CD14-positive monocyte (primary cell): ENCODE results near the gene XKR7. TPM values are rescaled to one million over a fixed set of nuclear protein-coding genes. Genes with fewer than 3 reads are reported as not detected.
A peak's percentile ranks its signal among the peaks of the same experiment; 100 is the strongest.

Source experiments
- DNase-seq, 3 donors: peaks; one replicate each; pipeline ENCODE4 v3.0.0-alpha.2; 2011 to 2022
- H2AFZ ChIP-seq: 2 replicates; pipeline ENCODE4 v1.6.0; 2012; ENCODE audit warnings: mild to moderate bottlenecking, low read depth, low read length, inconsistent platforms; ENCODE audit not compliant: insufficient read depth, poor library complexity, severe bottlenecking
- H3K27ac ChIP-seq, 2 donors: 1 replicate in 1 of 2; 2 replicates in 1 of 2; pipeline ENCODE4 v1.5.1; 2012 to 2013; ENCODE audit warnings: low read length in 2 of 2, control low read depth in 1 of 2, inconsistent platforms in 1 of 2, low read depth in 1 of 2, mild to moderate bottlenecking in 1 of 2
- H3K27me3 ChIP-seq, 2 donors: one replicate each; pipeline versions ENCODE4 v1.6.0 to v1.6.1; 2011 to 2013; ENCODE audit warnings: low read length in 2 of 2; ENCODE audit not compliant: control insufficient read depth in 2 of 2, insufficient read depth in 2 of 2
- H3K36me3 ChIP-seq, 2 donors: replicated peaks in 1 of 2; 1 replicate in 1 of 2; 2 replicates in 1 of 2; pipeline versions ENCODE4 v1.5.1 to v1.6.1; 2012 to 2013; ENCODE audit warnings: low read length in 2 of 2, control low read depth in 1 of 2, inconsistent platforms in 1 of 2, mild to moderate bottlenecking in 1 of 2; ENCODE audit not compliant: insufficient read depth in 2 of 2, control insufficient read depth in 1 of 2
- H3K4me1 ChIP-seq, 2 donors: 1 replicate in 1 of 2; 2 replicates in 1 of 2; pipeline versions ENCODE4 v1.5.1 to v1.6.1; 2012 to 2013; ENCODE audit warnings: low read length in 2 of 2, control low read depth in 1 of 2, inconsistent platforms in 1 of 2, mild to moderate bottlenecking in 1 of 2, moderate library complexity in 1 of 2; ENCODE audit not compliant: insufficient read depth in 2 of 2, control insufficient read depth in 1 of 2
- H3K4me2 ChIP-seq: replicated peaks from 2 replicates; pipeline ENCODE3; 2012; ENCODE audit warnings: low read length, moderate library complexity, mild to moderate bottlenecking; ENCODE audit not compliant: poor library complexity, severe bottlenecking; ENCODE audit errors: extremely low read depth
- H3K4me3 ChIP-seq, 3 experiments: fragments of 200-600 bp in 1 of 3; sonication (generic) in 1 of 3; replicated peaks in 1 of 3; 1 replicate in 2 of 3; 2 replicates in 1 of 3; pipeline ENCODE4 v1.5.1; 2011 to 2013; ENCODE audit warnings: low read length in 3 of 3, mild to moderate bottlenecking in 3 of 3, control low read depth in 2 of 3, low read depth in 2 of 3, inconsistent platforms in 1 of 3, moderate library complexity in 1 of 3
- H3K79me2 ChIP-seq: 2 replicates; pipeline ENCODE4 v1.6.0; 2012; ENCODE audit warnings: mild to moderate bottlenecking, control low read depth, inconsistent platforms, low read length, moderate library complexity; ENCODE audit not compliant: insufficient read depth
- H3K9ac ChIP-seq: 2 replicates; pipeline ENCODE4 v1.6.0; 2017; ENCODE audit warnings: low read length, mild to moderate bottlenecking; ENCODE audit not compliant: insufficient read depth, poor library complexity, severe bottlenecking
- H3K9me3 ChIP-seq, 2 donors: replicated peaks in 1 of 2; 1 replicate in 1 of 2; 2 replicates in 1 of 2; pipeline versions ENCODE4 v1.5.1 to v1.6.1; 2012 to 2013; ENCODE audit warnings: low read length in 2 of 2, control low read depth in 1 of 2; ENCODE audit not compliant: control insufficient read depth in 1 of 2, insufficient read depth in 1 of 2
- H4K20me1 ChIP-seq: 2 replicates; pipeline ENCODE4 v1.6.0; 2012; ENCODE audit warnings: mild to moderate bottlenecking, low read length, control low read depth, moderate library complexity; ENCODE audit not compliant: insufficient read depth
- H3K27ac Mint-ChIP-seq, 7 donors: one replicate each; pipeline ENCODE4 v1.8.0; 2020; ENCODE audit warnings: mild to moderate bottlenecking in 7 of 7, mixed read lengths in 7 of 7, moderate library complexity in 6 of 7, inconsistent platforms in 2 of 7
- H3K27me3 Mint-ChIP-seq, 3 donors: one replicate each; pipeline ENCODE4 v1.8.0; 2021 to 2022; ENCODE audit warnings: low read depth in 3 of 3, mild to moderate bottlenecking in 3 of 3, mixed read lengths in 3 of 3, moderate library complexity in 3 of 3, inconsistent platforms in 1 of 3
- H3K36me3 Mint-ChIP-seq, 2 donors: one replicate each; pipeline ENCODE4 v1.8.0; 2020; ENCODE audit warnings: mixed read lengths in 2 of 2, inconsistent platforms in 1 of 2, mild to moderate bottlenecking in 1 of 2
- H3K4me1 Mint-ChIP-seq: one replicate; pipeline ENCODE4 v1.8.0; 2020; ENCODE audit warnings: mild to moderate bottlenecking, mixed read lengths
- H3K4me3 Mint-ChIP-seq, 2 donors: one replicate each; pipeline ENCODE4 v1.8.0; 2020; ENCODE audit warnings: mild to moderate bottlenecking in 2 of 2, mixed read lengths in 2 of 2, moderate library complexity in 1 of 2
- H3K9me3 Mint-ChIP-seq, 7 donors: one replicate each; pipeline ENCODE4 v1.8.0; 2020 to 2022; ENCODE audit warnings: mixed read lengths in 7 of 7, mild to moderate bottlenecking in 6 of 7, moderate library complexity in 6 of 7, inconsistent platforms in 2 of 7
- WGBS: methylation state at CpG from one replicate; pipeline ENCODE4 v1.1.5; 2013; ENCODE audit warnings: missing lambda C conversion rate; ENCODE audit not compliant: insufficient coverage; 5-methylcytosine and 5-hydroxymethylcytosine counted together
- intact Hi-C, 2 donors: fragments of 100-400 bp; cut with micrococcal nuclease; formaldehyde crosslinking; loops; one replicate each; pipeline versions ENCODE4 v1.15.0 to v1.15.1; 2023
- polyA plus RNA-seq, 3 donors: library from polyadenylated mRNA; depleted of rRNA in 1 of 3; unstranded in 2 of 3; stranded (reverse) in 1 of 3; fragments of 300-500 nt in 2 of 3; fragments of >200 nt in 1 of 3; fragmentation: Illumina TruSeq in 2 of 3; gene quantifications; 1 replicate in 2 of 3; 2 replicates in 1 of 3; pipeline ENCODE4 v1.2.3, GENCODE V29; 2012 to 2021
- TF ChIP-seq, protein P1 (sequence below): fragments of 200-600 bp; IDR thresholded peaks from one replicate; pipeline ENCODE4 v1.8.0; 2022; ENCODE audit warnings: antibody characterized with exemption, mild to moderate bottlenecking

Gene XKR7
- polyA plus RNA-seq, 3 donors = 0.02 to 0.43 TPM; not detected in 1

GRCh38 chr20:31930779-31931178, 37.2 kb upstream of the XKR7 start:
- 100% methylated on average over 1 of the region's 5 CpGs for WGBS

DNA sequence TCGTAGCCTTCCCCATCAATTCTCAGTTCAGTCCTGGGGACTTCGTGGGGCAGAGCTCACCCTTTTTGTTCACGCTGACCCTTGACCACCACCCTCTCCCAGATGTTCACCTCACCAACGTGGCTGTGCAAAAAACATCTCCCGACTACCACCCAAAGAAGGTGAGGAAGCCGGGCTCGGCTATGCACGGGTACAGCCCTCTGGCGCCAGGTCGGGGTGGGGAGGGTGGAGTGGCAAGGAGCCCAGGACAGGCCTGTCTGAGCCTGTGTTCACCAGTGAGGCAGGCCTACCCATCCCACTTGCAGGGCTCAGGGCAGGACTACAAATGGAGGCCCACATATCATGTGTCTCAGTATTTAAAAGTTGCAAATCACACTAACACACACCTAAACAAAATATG, 34.3 kb upstream of the XKR7 start:
- Histone ChIP-seq H3K4me2 (no peak overlapping the region), H3K9ac (no peak overlapping the region), H3K4me3 (no peak overlapping the region), H4K20me1 (no peaks in the 10 kb centered on the region), H2AFZ (no peak overlapping the region), H3K27ac (no peak overlapping the region), H3K27me3 (no peaks in the 10 kb centered on the region), H3K36me3 (no peaks in the 10 kb centered on the region), H3K9me3 (no peaks in the 10 kb centered on the region), H3K4me1 (no peaks in the 10 kb centered on the region), H3K79me2 (no peaks in the 10 kb centered on the region)
- intact Hi-C loops = no loop called here
- Mint-ChIP-seq H3K4me1 (peaks cover 2% of the 10 kb centered on the region), H3K4me3 (no peak overlapping the region), H3K9me3 (no peaks in the 10 kb centered on the region), H3K27me3 (peaks cover 0 to 5% (median 2%) of the 10 kb centered on the region in 3 donors), H3K36me3 (no peaks in the 10 kb centered on the region), H3K27ac (no peak overlapping the region)
- DNase-seq = no peak
- TF ChIP-seq, protein P1, sequence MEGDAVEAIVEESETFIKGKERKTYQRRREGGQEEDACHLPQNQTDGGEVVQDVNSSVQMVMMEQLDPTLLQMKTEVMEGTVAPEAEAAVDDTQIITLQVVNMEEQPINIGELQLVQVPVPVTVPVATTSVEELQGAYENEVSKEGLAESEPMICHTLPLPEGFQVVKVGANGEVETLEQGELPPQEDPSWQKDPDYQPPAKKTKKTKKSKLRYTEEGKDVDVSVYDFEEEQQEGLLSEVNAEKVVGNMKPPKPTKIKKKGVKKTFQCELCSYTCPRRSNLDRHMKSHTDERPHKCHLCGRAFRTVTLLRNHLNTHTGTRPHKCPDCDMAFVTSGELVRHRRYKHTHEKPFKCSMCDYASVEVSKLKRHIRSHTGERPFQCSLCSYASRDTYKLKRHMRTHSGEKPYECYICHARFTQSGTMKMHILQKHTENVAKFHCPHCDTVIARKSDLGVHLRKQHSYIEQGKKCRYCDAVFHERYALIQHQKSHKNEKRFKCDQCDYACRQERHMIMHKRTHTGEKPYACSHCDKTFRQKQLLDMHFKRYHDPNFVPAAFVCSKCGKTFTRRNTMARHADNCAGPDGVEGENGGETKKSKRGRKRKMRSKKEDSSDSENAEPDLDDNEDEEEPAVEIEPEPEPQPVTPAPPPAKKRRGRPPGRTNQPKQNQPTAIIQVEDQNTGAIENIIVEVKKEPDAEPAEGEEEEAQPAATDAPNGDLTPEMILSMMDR = no peak
- 96% methylated on average over 7 of the region's 10 CpGs for WGBS

More at GRCh38 chr20:31930779-31931178, 37.2 kb upstream of the XKR7 start:
- intact Hi-C loops = no loop called here
- H3K4me2 ChIP-seq = no peak overlapping the region
- peak overlapping the region; percentile 15 for H2AFZ ChIP-seq
- no peak overlapping the region for H3K27ac ChIP-seq
- no peaks in the 10 kb centered on the region for H3K36me3 ChIP-seq
- peak overlapping the region in 1 of 2 donors; percentile 14 for H3K4me3 Mint-ChIP-seq
- no peaks in the 10 kb centered on the region for H3K36me3 Mint-ChIP-seq
- H3K4me3 ChIP-seq = no peak overlapping the region
- H3K27me3 Mint-ChIP-seq = peaks cover 2 to 5% (median 2%) of the 10 kb centered on the region in 3 donors
- peaks cover 2% of the 10 kb centered on the region for H3K4me1 Mint-ChIP-seq
- no peaks in the 10 kb centered on the region for H3K27me3 ChIP-seq
- no peaks in the 10 kb centered on the region for H4K20me1 ChIP-seq
- TF ChIP-seq, protein P1 = no peak
- H3K9me3 Mint-ChIP-seq = no peaks in the 10 kb centered on the region
- no peak overlapping the region for H3K27ac Mint-ChIP-seq
- H3K9me3 ChIP-seq = no peaks in the 10 kb centered on the region
- DNase-seq = no peak
- H3K4me1 ChIP-seq = no peaks in the 10 kb centered on the region
- no peaks in the 10 kb centered on the region for H3K79me2 ChIP-seq
- no peak overlapping the region for H3K9ac ChIP-seq
